Posterior vena cava (tissue), 2 donors: Measurements from ENCODE around the gene GSTO2. TPM values are rescaled to one million over a fixed set of nuclear protein-coding genes. Genes with fewer than 3 reads are reported as not detected.

ENCODE experiments used
- DNase-seq: peaks from one replicate; pipeline ENCODE4 v3.0.0-alpha.2; 2020; ENCODE audit warnings: low spot score
- intact Hi-C, 2 donors: fragments of 100-400 bp; cut with DNase I; formaldehyde crosslinking; loops; one replicate each; pipeline versions ENCODE4 v1.14.1 to v1.14.2; 2022 to 2023
- total RNA-seq, 2 donors: library from RNA; stranded (reverse); fragmentation: NEBNext Ultra II Directional; extraction: Animal tissue kit (Norgen Biotek cat#: 25700); gene quantifications; one replicate each; pipeline ENCODE4 v1.2.1, GENCODE V29; 2021
- donor health status: DM: yes; HTN: yes; CAD: no.
- donor health status: DM: yes; HTN: yes; CAD: no.

The GSTO2 gene
- total RNA-seq, 2 donors from 2014 or later = 0.48 to 1.9 TPM

GRCh38 chr10:104332243-104333031 lies 63.5 kb downstream of the GSTO2 start:
- DNase-seq = no peak
- intact Hi-C loops = no loop called here

GRCh38 chr10:104333032-104333727 lies 64.2 kb downstream of the GSTO2 start:
- no peak for DNase-seq
- intact Hi-C loops = no loop called here

- intact Hi-C loops = no loop called here
- no peak for DNase-seq
Observed at GRCh38 chr10:104333728-104334373, 64.9 kb downstream of the GSTO2 start.

- no peak for DNase-seq
- intact Hi-C loops = no loop called here
Observed at GRCh38 chr10:104334561-104334960, 65.6 kb downstream of the GSTO2 start.

- intact Hi-C loops = loop anchor here (5.0 kb wide), 2 partner anchors 33 to 38 kb away; no protein-coding TSS in a partner anchor
- no peak for DNase-seq
Observed at GRCh38 chr10:104334965-104335650, 66.1 kb downstream of the GSTO2 start.

- DNase-seq = no peak
- intact Hi-C loops = loop anchor here (5.0 kb wide), 2 partner anchors 35 to 40 kb away; no protein-coding TSS in a partner anchor
Observed at GRCh38 chr10:104336821-104337467, 68.0 kb downstream of the GSTO2 start.

- intact Hi-C loops = loop anchor here (5.0 kb wide), 2 partner anchors 35 to 40 kb away; no protein-coding TSS in a partner anchor
- no peak for DNase-seq
Observed at GRCh38 chr10:104337521-104337984, 68.6 kb downstream of the GSTO2 start.

GRCh38 chr10:104337985-104338735 lies 69.2 kb downstream of the GSTO2 start, which contains the start of gene ITPRIP:
TSS of gene ITPRIP (minus strand) at chr10:104338465. CDS start at chr10:104316051, 22,414 bp downstream.
- peak; percentile 93 for DNase-seq
- intact Hi-C loops = loop anchor here (5.0 kb wide), 2 partner anchors 36 to 41 kb away; no protein-coding TSS in a partner anchor

- DNase-seq = no peak
- intact Hi-C loops = loop anchor here (5.0 kb wide), 2 partner anchors 37 to 42 kb away; no protein-coding TSS in a partner anchor
Observed at GRCh38 chr10:104339469-104340110, 70.6 kb downstream of the GSTO2 start.

GRCh38 chr10:104340111-104340526 lies 71.1 kb downstream of the GSTO2 start:
- no peak for DNase-seq
- intact Hi-C loops = no loop called here

GRCh38 chr10:104340641-104341040 lies 71.7 kb downstream of the GSTO2 start:
- no peak for DNase-seq
- intact Hi-C loops = no loop called here

GRCh38 chr10:104342941-104343411 lies 74.0 kb downstream of the GSTO2 start:
- intact Hi-C loops = no loop called here
- no peak for DNase-seq

GRCh38 chr10:104344219-104344618 lies 75.2 kb downstream of the GSTO2 start:
- no peak for DNase-seq
- intact Hi-C loops = no loop called here

GRCh38 chr10:104345515-104345914 lies 76.5 kb downstream of the GSTO2 start:
- intact Hi-C loops = loop anchor here in 1 of 2 donors (5.0 kb wide), 1 partner anchor 48 kb away; no protein-coding TSS in a partner anchor

GRCh38 chr10:104345941-104346340 lies 77.0 kb downstream of the GSTO2 start:
- intact Hi-C loops = loop anchor here in 1 of 2 donors (5.0 kb wide), 1 partner anchor 49 kb away; no protein-coding TSS in a partner anchor
- no peak for DNase-seq

More at GRCh38 chr10:104345515-104345914, 76.5 kb downstream of the GSTO2 start:
- no peak for DNase-seq

GRCh38 chr10:104347295-104348045 lies 78.5 kb downstream of the GSTO2 start:
- intact Hi-C loops = loop anchor here in 1 of 2 donors (5.0 kb wide), 1 partner anchor 50 kb away; no protein-coding TSS in a partner anchor
- no peak for DNase-seq
